Activated T-cell treated with anti-CD3 and anti-CD28 coated beads, Interleukin-2, amount 50 U/mL, for 4 hours (primary cell): Measurements from ENCODE around the gene SCGB3A1. TPM values are rescaled to one million over a fixed set of nuclear protein-coding genes. Genes with fewer than 3 reads are reported as not detected.

Source experiments
- ATAC-seq, 2 donors: fragments of 200-7000 bp; cut with Tn5 transposase; one replicate each; pipeline ENCODE4 v1.10.0; 2021
- DNase-seq: peaks from one replicate; pipeline ENCODE4 v3.0.0-alpha.2; 2020
- H3K27me3 Mint-ChIP-seq: one replicate; pipeline ENCODE4 v1.8.0; 2021; ENCODE audit warnings: low read depth, mixed read lengths
- H3K36me3 Mint-ChIP-seq: one replicate; pipeline ENCODE4 v1.8.0; 2022; ENCODE audit warnings: mixed read lengths; ENCODE audit not compliant: insufficient read depth
- H3K4me1 Mint-ChIP-seq: one replicate; pipeline ENCODE4 v1.8.0; 2021; ENCODE audit warnings: low read depth, mixed read lengths
- H3K4me3 Mint-ChIP-seq: one replicate; pipeline ENCODE4 v1.8.0; 2021; ENCODE audit warnings: mild to moderate bottlenecking, moderate library complexity, mixed read lengths
- H3K9me3 Mint-ChIP-seq: one replicate; pipeline ENCODE4 v1.8.0; 2021; ENCODE audit warnings: mixed read lengths
- total RNA-seq, 3 donors: library from RNA; stranded (reverse); gene quantifications; one replicate each; pipeline ENCODE4 v1.2.1, GENCODE V29; 2021

The SCGB3A1 gene
- total RNA-seq, 3 donors from 2014 or later = 0.55 TPM; not detected in 2

DNA sequence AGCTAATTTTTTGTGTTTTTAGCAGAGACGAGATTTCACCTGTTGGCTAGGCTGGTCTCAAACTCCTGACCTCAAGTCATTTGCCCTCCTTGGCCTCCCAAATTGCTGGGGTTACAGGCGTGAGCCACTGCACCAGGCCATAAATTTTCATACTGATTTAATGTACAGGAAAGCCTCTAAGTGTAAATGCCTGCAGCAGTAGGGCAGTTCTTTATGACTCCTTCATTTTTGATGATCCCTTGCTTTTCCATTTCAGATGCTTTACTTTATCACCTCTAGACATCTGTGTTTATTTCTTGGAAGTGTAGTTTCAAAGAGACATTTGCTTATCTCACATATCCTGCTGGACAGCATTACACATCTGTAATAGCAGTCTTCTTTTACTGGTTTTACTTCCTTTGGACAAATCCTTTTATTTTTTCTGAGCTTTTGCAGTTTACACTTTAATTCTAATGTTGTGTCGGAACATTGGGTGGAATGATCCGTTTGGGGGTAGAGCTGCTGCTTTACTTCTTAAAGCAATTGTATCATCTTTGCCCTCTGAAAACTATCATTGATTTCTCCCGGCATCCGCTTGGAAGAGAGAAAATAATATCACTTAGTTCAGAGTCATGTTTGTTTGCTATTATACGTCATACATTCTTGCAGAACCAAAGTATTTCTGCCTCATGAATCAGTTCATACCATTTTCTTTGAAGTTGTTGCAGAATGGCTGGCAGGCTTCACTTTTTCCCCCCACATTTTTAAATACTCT, 36.0 kb downstream of the SCGB3A1 start:
- Mint-ChIP-seq H3K36me3 (peaks cover 45% of the 10 kb centered on the region), H3K4me3 (no peak overlapping the region), H3K9me3 (no peaks in the 10 kb centered on the region), H3K4me1 (peaks cover 14% of the 10 kb centered on the region), H3K27me3 (no peaks in the 10 kb centered on the region)
- no peak for DNase-seq
- ATAC-seq = no peak

DNA sequence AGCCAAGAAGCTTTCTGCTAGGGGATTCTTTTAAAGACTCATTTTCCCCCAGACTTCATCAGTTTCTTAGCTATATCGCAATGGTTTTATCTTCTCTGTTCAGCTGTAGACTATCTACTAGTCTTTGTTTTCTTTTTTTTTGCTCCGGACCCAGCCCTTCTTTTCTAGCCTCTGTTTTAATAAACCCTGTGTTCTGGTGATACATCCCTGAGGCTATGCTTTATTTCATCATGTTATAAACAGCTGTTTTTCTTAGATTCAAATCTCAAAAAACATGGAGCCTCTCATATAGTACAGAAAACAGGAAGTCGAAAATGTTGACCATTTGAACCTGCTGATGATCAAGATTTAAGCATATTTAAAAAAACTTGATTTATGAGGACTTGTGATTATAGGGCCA, 37.8 kb downstream of the SCGB3A1 start:
- Mint-ChIP-seq H3K4me3 (no peak overlapping the region), H3K9me3 (no peaks in the 10 kb centered on the region), H3K4me1 (peaks cover 10% of the 10 kb centered on the region), H3K27me3 (no peaks in the 10 kb centered on the region), H3K36me3 (peaks cover 44% of the 10 kb centered on the region)
- ATAC-seq (no peak), DNase-seq (no peak)

DNA sequence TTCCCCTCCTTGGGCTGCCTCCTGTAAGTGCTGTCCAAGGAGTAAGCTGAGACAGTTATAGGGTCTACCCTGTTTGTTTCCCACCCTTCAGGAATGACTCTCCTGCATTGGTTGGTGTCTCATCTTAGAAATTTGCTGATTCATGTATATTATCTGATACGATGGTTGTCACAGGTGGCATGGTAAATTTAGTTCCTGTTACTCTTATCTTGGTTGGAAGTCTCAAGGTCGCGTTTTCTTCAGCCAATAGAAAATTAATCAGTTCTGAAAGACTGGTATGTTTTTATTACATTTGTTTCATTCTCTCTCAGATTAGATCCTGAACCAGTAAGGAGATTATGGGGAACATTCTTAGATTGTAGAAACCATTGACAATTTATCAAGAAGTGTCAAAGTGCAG, 42.7 kb downstream of the SCGB3A1 start:
- Mint-ChIP-seq H3K4me1 (peaks cover 10% of the 10 kb centered on the region), H3K4me3 (no peak overlapping the region), H3K27me3 (no peaks in the 10 kb centered on the region), H3K36me3 (peaks cover 43% of the 10 kb centered on the region), H3K9me3 (no peaks in the 10 kb centered on the region)
- DNase-seq (no peak), ATAC-seq (no peak)

GRCh38 chr5:180545248-180545647, 46.1 kb downstream of the SCGB3A1 start:
- Mint-ChIP-seq H3K4me3 (no peak overlapping the region), H3K27me3 (no peaks in the 10 kb centered on the region), H3K36me3 (peaks cover 29% of the 10 kb centered on the region), H3K4me1 (peaks cover 15% of the 10 kb centered on the region), H3K9me3 (no peaks in the 10 kb centered on the region)
- ATAC-seq = no peak
- DNase-seq = no peak

GRCh38 chr5:180541710-180542109, 49.6 kb downstream of the SCGB3A1 start:
- H3K4me1 Mint-ChIP-seq = peaks cover 15% of the 10 kb centered on the region
- no peaks in the 10 kb centered on the region for H3K27me3 Mint-ChIP-seq
- no peak for ATAC-seq
- no peak overlapping the region for H3K4me3 Mint-ChIP-seq
- no peak for DNase-seq
- H3K36me3 Mint-ChIP-seq = peaks cover 32% of the 10 kb centered on the region
- no peaks in the 10 kb centered on the region for H3K9me3 Mint-ChIP-seq

Other genes starting within 250 kb of the SCGB3A1 start
- gene GFPT2, start 238.2 kb downstream of the SCGB3A1 start, total RNA-seq = under 1 TPM; 0.30 to 0.48 (median 0.34) TPM
- 10 to 100 TPM; 29.5 to 33.0 (median 30.4) TPM for gene CNOT6, start 97.1 kb downstream of the SCGB3A1 start, total RNA-seq
- gene FLT4, start 58.1 kb upstream of the SCGB3A1 start, total RNA-seq = 1 to 10 TPM; 1.2 to 1.8 (median 1.6) TPM
- not detected for gene OR2Y1, start 148.6 kb upstream of the SCGB3A1 start, total RNA-seq
- gene MGAT1, start 211.3 kb upstream of the SCGB3A1 start, total RNA-seq = 10 to 100 TPM; 76.8 to 89.3 (median 85.0) TPM